H1 (cell line): Measurements from ENCODE around the gene PRKACA. TPM values are rescaled to one million over a fixed set of nuclear protein-coding genes. Genes with fewer than 3 reads are reported as not detected.

Experiments
- CTCF ChIA-PET: fragments of 300-600 bp; sonication (Branson Sonifier 250); formaldehyde crosslinking; loops from one replicate; lab custom pipeline; 2021; ENCODE audit not compliant: partially characterized antibody; lab: Charles Lee
- POLR2A ChIA-PET: fragments of 300-600 bp; sonication (Branson Sonifier 250); formaldehyde crosslinking; loops from one replicate; lab custom pipeline; 2021; ENCODE audit warnings: inconsistent platforms; ENCODE audit not compliant: partially characterized antibody; lab: Charles Lee
- DNase-seq, 2 experiments: peaks; one replicate each; pipeline versions ENCODE4 v3.0.0 to v3.0.0-alpha.2; 2010 to 2022; ENCODE audit warnings: low spot score in 2 of 2, low read depth in 1 of 2, mixed read lengths in 1 of 2
- FAIRE-seq: peaks from 2 replicates; lab custom pipeline; 2011; peaks lifted over from hg19 to GRCh38; lab: Jason Lieb, UNC
- H2AFZ ChIP-seq: 2 replicates; pipeline ENCODE4 v1.8.1; 2012; ENCODE audit warnings: low read length, inconsistent platforms
- H2AK5ac ChIP-seq: 2 replicates; pipeline ENCODE4 v1.6.1; 2013; ENCODE audit warnings: low read depth, low read length
- H2BK120ac ChIP-seq: replicated peaks from 2 replicates; pipeline ENCODE3; 2013; ENCODE audit warnings: low read depth, low read length, inconsistent platforms
- H2BK12ac ChIP-seq: 2 replicates; pipeline ENCODE4 v1.6.1; 2013; ENCODE audit warnings: low read depth, low read length
- H2BK15ac ChIP-seq: 2 replicates; pipeline ENCODE4 v1.6.1; 2013; ENCODE audit warnings: low read length
- H2BK20ac ChIP-seq: 2 replicates; pipeline ENCODE4 v1.6.1; 2013; ENCODE audit warnings: low read length
- H2BK5ac ChIP-seq: 2 replicates; pipeline ENCODE4 v1.6.1; 2013; ENCODE audit warnings: low read depth, low read length
- H3K14ac ChIP-seq: 2 replicates; pipeline ENCODE4 v1.6.1; 2013; ENCODE audit warnings: inconsistent platforms; ENCODE audit not compliant: insufficient read length
- H3K18ac ChIP-seq: 2 replicates; pipeline ENCODE4 v1.6.1; 2013; ENCODE audit warnings: low read length; ENCODE audit errors: extremely low read depth
- H3K23ac ChIP-seq: 2 replicates; pipeline ENCODE4 v1.6.1; 2013; ENCODE audit warnings: inconsistent platforms; ENCODE audit not compliant: insufficient read length
- H3K23me2 ChIP-seq: 2 replicates; pipeline ENCODE4 v1.6.1; 2013; ENCODE audit warnings: low read depth, low read length
- H3K27ac ChIP-seq: 2 replicates; pipeline ENCODE4 v1.6.1; 2011; ENCODE audit warnings: low read depth, low read length, inconsistent platforms
- H3K27me3 ChIP-seq, 4 experiments: replicated peaks in 1 of 4; 1 replicate in 1 of 4; 2 replicates in 3 of 4; pipeline versions ENCODE4 v1.6.1 to v1.8.1; 2011 to 2013; ENCODE audit warnings: low read length in 3 of 4, mild to moderate bottlenecking in 3 of 4, inconsistent platforms in 2 of 4, mixed read lengths in 2 of 4, moderate library complexity in 1 of 4; ENCODE audit not compliant: control insufficient read depth in 3 of 4, insufficient read depth in 3 of 4; ENCODE audit errors: extremely low read depth in 1 of 4
- H3K36me3 ChIP-seq, 4 experiments: 2 replicates each; pipeline versions ENCODE4 v1.6.1 to v1.8.1; 2011 to 2013; ENCODE audit warnings: mild to moderate bottlenecking in 4 of 4, low read length in 3 of 4, moderate library complexity in 2 of 4, control low read depth in 1 of 4, inconsistent platforms in 1 of 4; ENCODE audit not compliant: insufficient read depth in 4 of 4, control insufficient read depth in 2 of 4
- H3K4ac ChIP-seq: replicated peaks from 2 replicates; pipeline ENCODE3; 2013; ENCODE audit warnings: low read length, low read depth, mixed read lengths, inconsistent platforms; ENCODE audit not compliant: insufficient read length
- H3K4me1 ChIP-seq, 4 experiments: replicated peaks in 1 of 4; 1 replicate in 1 of 4; 2 replicates in 3 of 4; pipeline versions ENCODE4 v1.6.1 to v1.8.1; 2011 to 2013; ENCODE audit warnings: low read length in 3 of 4, inconsistent platforms in 2 of 4, mixed read lengths in 1 of 4; ENCODE audit not compliant: insufficient read depth in 4 of 4, control insufficient read depth in 3 of 4
- H3K4me2 ChIP-seq, 2 experiments: 2 replicates each; pipeline versions ENCODE4 v1.6.1 to v1.8.1; 2011 to 2013; ENCODE audit warnings: low read depth in 2 of 2, low read length in 2 of 2, control low read depth in 1 of 2, inconsistent platforms in 1 of 2, mild to moderate bottlenecking in 1 of 2; ENCODE audit not compliant: insufficient read depth in 1 of 2
- H3K4me3 ChIP-seq, 4 experiments: fragments of 200-600, 300-600 bp in 1 of 4; sonication (generic), shearing (Covaris generic), sonication (Bioruptor Twin) in 1 of 4; 2 replicates each; pipeline versions ENCODE4 v1.5.1 to v1.8.1; 2011 to 2016; ENCODE audit warnings: low read length in 4 of 4, low read depth in 3 of 4, control low read depth in 2 of 4, inconsistent platforms in 2 of 4, mild to moderate bottlenecking in 2 of 4, mixed read lengths in 1 of 4, moderate library complexity in 1 of 4; ENCODE audit not compliant: insufficient read depth in 2 of 4; ENCODE audit errors: extremely low read depth in 1 of 4
- H3K56ac ChIP-seq: replicated peaks from 2 replicates; pipeline ENCODE3; 2013; ENCODE audit warnings: low read depth, mild to moderate bottlenecking, mixed read lengths, low read length, inconsistent platforms; ENCODE audit not compliant: insufficient read length
- H3K79me1 ChIP-seq: 2 replicates; pipeline ENCODE4 v1.6.1; 2013; ENCODE audit warnings: low read depth, low read length, control low read depth
- H3K79me2 ChIP-seq, 2 experiments: 2 replicates each; pipeline versions ENCODE4 v1.6.1 to v1.8.1; 2012 to 2013; ENCODE audit warnings: low read length in 2 of 2, mild to moderate bottlenecking in 2 of 2, inconsistent platforms in 1 of 2; ENCODE audit not compliant: insufficient read depth in 2 of 2, control insufficient read depth in 1 of 2
- H3K9ac ChIP-seq, 4 experiments: replicated peaks in 1 of 4; 1 replicate in 1 of 4; 2 replicates in 3 of 4; pipeline versions ENCODE4 v1.6.1 to v1.8.1; 2011 to 2013; ENCODE audit warnings: low read depth in 3 of 4, low read length in 3 of 4, control low read depth in 2 of 4, mild to moderate bottlenecking in 2 of 4, moderate library complexity in 2 of 4, inconsistent platforms in 1 of 4; ENCODE audit errors: extremely low read depth in 1 of 4
- H3K9me3 ChIP-seq, 2 experiments: 2 replicates each; pipeline versions ENCODE4 v1.6.1 to v1.8.1; 2012 to 2013; ENCODE audit warnings: mild to moderate bottlenecking in 2 of 2, moderate library complexity in 2 of 2, control low read depth in 1 of 2, inconsistent platforms in 1 of 2, low read depth in 1 of 2, low read length in 1 of 2, mixed read lengths in 1 of 2; ENCODE audit not compliant: insufficient read depth in 2 of 2
- H4K20me1 ChIP-seq, 2 experiments: replicated peaks in 1 of 2; 2 replicates each; pipeline versions ENCODE3 to v1.8.1; 2011 to 2013; ENCODE audit warnings: inconsistent platforms in 2 of 2, low read length in 2 of 2, mild to moderate bottlenecking in 1 of 2; ENCODE audit not compliant: insufficient read depth in 2 of 2, control insufficient read depth in 1 of 2
- H4K5ac ChIP-seq: 2 replicates; pipeline ENCODE4 v1.6.1; 2013; ENCODE audit warnings: low read length, low read depth, mixed read lengths, inconsistent platforms; ENCODE audit not compliant: insufficient read length
- H4K8ac ChIP-seq: 2 replicates; pipeline ENCODE4 v1.8.0; 2013; ENCODE audit warnings: mild to moderate bottlenecking, moderate library complexity, low read length, inconsistent platforms; ENCODE audit not compliant: insufficient read depth; ENCODE audit errors: extremely low read depth
- H4K91ac ChIP-seq: replicated peaks from 2 replicates; pipeline ENCODE3; 2013; ENCODE audit warnings: low read length, mixed read lengths, inconsistent platforms; ENCODE audit not compliant: insufficient read length
- CREB1 ChIP-seq: IDR thresholded peaks from 2 replicates; pipeline ENCODE4 v1.6.1; 2012; ENCODE audit warnings: inconsistent platforms
- E2F6 ChIP-seq: IDR thresholded peaks from 2 replicates; pipeline ENCODE4 v1.6.1; 2012; ENCODE audit warnings: inconsistent platforms
- HDAC2 ChIP-seq, 2 experiments: fragments of 300-600 bp in 1 of 2; sonication (generic) in 1 of 2; IDR thresholded peaks; 2 replicates each; pipeline ENCODE4 v1.6.1; 2011 to 2012; ENCODE audit warnings: low read depth in 2 of 2, low read length in 2 of 2, mild to moderate bottlenecking in 2 of 2, moderate library complexity in 2 of 2, borderline replicate concordance in 1 of 2, inconsistent platforms in 1 of 2
- KDM1A ChIP-seq: fragments of 200-600, 300-600 bp; sonication (generic); IDR thresholded peaks from 2 replicates; pipeline ENCODE4 v1.7.1; 2016; ENCODE audit warnings: mild to moderate bottlenecking, low read length, borderline replicate concordance
- RAD21 ChIP-seq, 2 experiments: IDR thresholded peaks in 1 of 2; conservative IDR thresholded peaks in 1 of 2; 2 replicates each; pipeline ENCODE4 v1.6.1; 2011; ENCODE audit warnings: low read depth in 2 of 2, low read length in 2 of 2, improper control_type of control experiment in 1 of 2, inconsistent platforms in 1 of 2, mild to moderate bottlenecking in 1 of 2, moderate library complexity in 1 of 2
- SIX5 ChIP-seq: IDR thresholded peaks from 2 replicates; pipeline ENCODE4 v1.6.1; 2011; ENCODE audit warnings: mild to moderate bottlenecking, low read depth, low read length
- SP1 ChIP-seq: IDR thresholded peaks from 2 replicates; pipeline ENCODE4 v1.6.1; 2011; ENCODE audit warnings: low read depth, low read length
- YY1 ChIP-seq: IDR thresholded peaks from 2 replicates; pipeline ENCODE4 v1.6.1; 2011; ENCODE audit warnings: low read depth, mild to moderate bottlenecking, low read length
- WGBS, 2 experiments: shearing (Covaris generic) in 1 of 2; methylation state at CpG; one replicate each; pipeline versions ENCODE4 v1.1.6 to v1.1.7; 2013 to 2015; ENCODE audit warnings: low lambda C conversion rate in 2 of 2, mixed read lengths in 2 of 2, inconsistent platforms in 1 of 2, low coverage in 1 of 2, missing lambda C conversion rate in 1 of 2; ENCODE audit not compliant: insufficient replicate concordance in 2 of 2, insufficient coverage in 1 of 2, insufficient read length in 1 of 2; ENCODE audit errors: extremely low coverage in 1 of 2, missing lambda C conversion rate in 1 of 2; 5-methylcytosine and 5-hydroxymethylcytosine counted together
- polyA plus RNA-seq, 7 experiments: library from polyadenylated mRNA; depleted of rRNA in 3 of 7; stranded (reverse) in 5 of 7; unstranded in 2 of 7; fragments of >200 nt in 5 of 7; fragments of 200-250 nt in 2 of 7; gene quantifications; 1 replicate in 5 of 7; 2 replicates in 1 of 7; 4 replicates in 1 of 7; pipeline versions ENCODE4 v1.2.1 to v1.2.3, GENCODE V29; 2011 to 2013; ENCODE audit warnings: missing spikeins in 2 of 7, mixed read lengths in 2 of 7
- total RNA-seq: library from RNA; stranded (reverse); fragmentation: NEBNext Ultra II Directional; extraction: Animal tissue kit (Norgen Biotek cat#: 25700); gene quantifications from 2 replicates; pipeline ENCODE4 v1.2.1, GENCODE V29; 2021
- TF ChIP-seq, protein P1 (sequence below), 3 experiments: IDR thresholded peaks; 1 replicate in 2 of 3; 2 replicates in 1 of 3; pipeline versions ENCODE4 v1.5.1 to v1.6.1; 2011; ENCODE audit warnings: low read length in 3 of 3, mild to moderate bottlenecking in 3 of 3, inconsistent platforms in 2 of 3, low read depth in 1 of 3, moderate library complexity in 1 of 3; ENCODE audit not compliant: insufficient read depth in 1 of 3; ENCODE audit errors: control extremely low read depth in 1 of 3

PRKACA gene
- total and polyA plus RNA-seq, 2 of the 8 experiments (the other 6 are each of a cell fraction or from before 2014, with no cell fraction given), result 14.2 to 48.2 TPM

DNA sequence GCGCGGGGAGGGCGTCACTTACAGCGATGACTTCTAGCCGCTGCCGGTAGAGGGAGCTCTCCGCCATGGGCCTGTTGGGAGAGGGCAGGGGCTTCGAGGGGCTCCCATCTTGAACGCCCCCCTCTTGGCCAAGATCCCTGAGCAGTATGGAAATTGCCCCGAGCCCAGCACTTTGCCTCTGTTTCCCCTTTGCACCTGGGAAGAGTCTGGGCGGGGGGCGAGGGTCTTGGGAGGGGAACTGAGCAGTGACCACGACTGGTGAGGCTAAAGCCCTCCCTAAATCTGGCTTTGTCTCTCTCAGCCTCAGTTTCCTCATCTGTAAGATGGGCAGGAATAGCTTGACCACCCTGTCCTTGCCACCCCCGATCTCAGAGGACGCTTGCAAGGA lies 58.5 kb downstream of the PRKACA start:
- Histone ChIP-seq H3K4ac (no peak overlapping the region), H4K20me1 (peaks cover 0 to 2% of the 10 kb centered on the region in 2 experiments), H4K5ac (no peak overlapping the region), H2AK5ac (no peak overlapping the region), H3K23me2 (peaks cover 12% of the 10 kb centered on the region; the same call in 1 of the 2 replicates), H2BK20ac (no peak overlapping the region), H3K4me3 (no peak overlapping the region), H2AFZ (no peak overlapping the region), H3K23ac (no peak overlapping the region), H3K79me2 (no peaks in the 10 kb centered on the region), H2BK120ac (no peak overlapping the region), H4K8ac (no peak overlapping the region), H2BK5ac (no peak overlapping the region), H4K91ac (no peak overlapping the region), H2BK15ac (no peak overlapping the region), H3K27ac (no peak overlapping the region), H3K36me3 (no peaks in the 10 kb centered on the region), H2BK12ac (no peak overlapping the region), H3K27me3 (peaks cover 5 to 19% (median 14%) of the 10 kb centered on the region in 4 experiments), H3K4me2 (peak overlapping the region; percentile 61 to 77; a peak in 2 of 4 replicates), H3K56ac (no peak overlapping the region), H3K9ac (no peak overlapping the region), H3K79me1 (no peaks in the 10 kb centered on the region), H3K4me1 (peaks cover 0 to 10% (median 3%) of the 10 kb centered on the region in 4 experiments; a peak in 4 of 7 replicates), H3K18ac (no peak overlapping the region), H3K9me3 (no peaks in the 10 kb centered on the region), H3K14ac (no peak overlapping the region)
- CTCF ChIA-PET, result interaction anchor here (0.6 to 7.3 kb wide), 45 partner anchors 11 to 616 kb away, joined by 3 to 103 read pairs (median 4); partner anchors contain the start of genes ASF1B, C19orf67, IL27RA and MISP3
- WGBS, 2 experiments, result 16% methylated on average over 15 of the region's 15 CpGs; no CpG with 5 or more reads in 1 of the 2 experiments
- FAIRE-seq (no peak), DNase-seq (peak in 1 of 2 experiments; percentile 93)
- POLR2A ChIA-PET, result interaction anchor here (0.9 kb wide), 2 partner anchors 27 to 96 kb away, joined by 3 to 4 read pairs; partner anchors contain the start of gene IL27RA
- TF ChIP-seq KDM1A (peak; percentile 92), SIX5 (no peak), HDAC2 (IDR thresholded peaks at IDR 0.05; ENCODE audit: borderline replicate concordance in 1 of 2, low read depth in 2 of 2, low read length in 2 of 2) (peak in 1 of 2 experiments; percentile 88; a peak in 1 of 4 replicates), SP1 (no peak), RAD21 (IDR thresholded peaks at IDR 0.05 in 1 of 2, conservative IDR thresholded peaks at IDR 0.05 in 1 of 2; ENCODE audit: low read depth in 2 of 2, low read length in 2 of 2) (peak; percentile 50 to 52; a peak in 3 of 4 replicates), E2F6 (no peak), YY1 (peak; percentile 48; the same call in 1 of the 2 replicates), CREB1 (peak; percentile 75)
- TF ChIP-seq, protein P1, sequence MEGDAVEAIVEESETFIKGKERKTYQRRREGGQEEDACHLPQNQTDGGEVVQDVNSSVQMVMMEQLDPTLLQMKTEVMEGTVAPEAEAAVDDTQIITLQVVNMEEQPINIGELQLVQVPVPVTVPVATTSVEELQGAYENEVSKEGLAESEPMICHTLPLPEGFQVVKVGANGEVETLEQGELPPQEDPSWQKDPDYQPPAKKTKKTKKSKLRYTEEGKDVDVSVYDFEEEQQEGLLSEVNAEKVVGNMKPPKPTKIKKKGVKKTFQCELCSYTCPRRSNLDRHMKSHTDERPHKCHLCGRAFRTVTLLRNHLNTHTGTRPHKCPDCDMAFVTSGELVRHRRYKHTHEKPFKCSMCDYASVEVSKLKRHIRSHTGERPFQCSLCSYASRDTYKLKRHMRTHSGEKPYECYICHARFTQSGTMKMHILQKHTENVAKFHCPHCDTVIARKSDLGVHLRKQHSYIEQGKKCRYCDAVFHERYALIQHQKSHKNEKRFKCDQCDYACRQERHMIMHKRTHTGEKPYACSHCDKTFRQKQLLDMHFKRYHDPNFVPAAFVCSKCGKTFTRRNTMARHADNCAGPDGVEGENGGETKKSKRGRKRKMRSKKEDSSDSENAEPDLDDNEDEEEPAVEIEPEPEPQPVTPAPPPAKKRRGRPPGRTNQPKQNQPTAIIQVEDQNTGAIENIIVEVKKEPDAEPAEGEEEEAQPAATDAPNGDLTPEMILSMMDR (IDR thresholded peaks at IDR 0.05; ENCODE audit: control extremely low read depth in 1 of 3, insufficient read depth in 1 of 3, low read depth in 1 of 3, low read length in 3 of 3), result peak; percentile 74 to 96 (median 83)
